HCT116 (cell line): ENCODE measurements around the gene UBQLN1. TPM values are rescaled to one million over a fixed set of nuclear protein-coding genes. Genes with fewer than 3 reads are reported as not detected.

ENCODE experiments used
- ATAC-seq: fragments of 200-7000 bp; cut with Tn5 transposase; 2 replicates; pipeline ENCODE4 v1.9.1; 2020; ENCODE audit warnings: mild to moderate bottlenecking, moderate library complexity
- BruUV-seq: library from RNA; stranded (reverse); fragments of 400-500 nt; replicated peaks from 2 replicates; lab custom pipeline; 2021; lab: Mats Ljungman, UMichigan
- CTCF ChIA-PET: fragments of 300-600 bp; sonication (Branson Sonifier 250); formaldehyde crosslinking; loops from one replicate; lab custom pipeline; 2021; ENCODE audit warnings: antibody characterized with exemption; lab: Charles Lee
- POLR2A ChIA-PET: fragments of 300-600, 350-600 bp; sonication (Branson Sonifier 250); formaldehyde crosslinking; loops from one replicate; lab custom pipeline; 2021; ENCODE audit warnings: antibody characterized with exemption; lab: Charles Lee
- RAD21 ChIA-PET, 2 experiments: fragments of 300-600 bp; sonication (Branson Sonifier 250); formaldehyde crosslinking; loops; one replicate each; lab custom pipeline; 2023; ENCODE audit warnings: low total read pairs in 2 of 2; ENCODE audit not compliant: uncharacterized antibody in 2 of 2, unreplicated experiment in 2 of 2, low non-redundant PET in 1 of 2; lab: Charles Lee
- DNase-seq: peaks from one replicate; pipeline ENCODE4 v3.0.0-alpha.2; 2010; ENCODE audit warnings: low read depth, low spot score
- H2AFZ ChIP-seq: fragments of 200-600 bp; shearing (Covaris generic), sonication (generic); 2 replicates; pipeline ENCODE4 v1.6.1; 2017; ENCODE audit warnings: low read depth, mixed run types, mixed read lengths, antibody characterized with exemption, low read length; ENCODE audit not compliant: poor library complexity, severe bottlenecking
- H3K27ac ChIP-seq: 2 replicates; pipeline ENCODE4 v1.5.1; 2012; ENCODE audit warnings: low read depth, low read length
- H3K27me3 ChIP-seq: fragments of 200-600 bp; sonication (generic); 2 replicates; pipeline ENCODE4 v1.6.1; 2016; ENCODE audit warnings: mixed run types, low read length, mixed read lengths; ENCODE audit not compliant: insufficient read depth
- H3K36me3 ChIP-seq, 2 experiments: fragments of 200-500 bp in 1 of 2; fragments of 200-600 bp in 1 of 2; sonication (Bioruptor generic) in 1 of 2; sonication (generic) in 1 of 2; 2 replicates each; pipeline versions ENCODE4 v1.5.1 to v1.6.1; 2014 to 2016; ENCODE audit warnings: low read length in 2 of 2, inconsistent platforms in 1 of 2, mixed read lengths in 1 of 2, mixed run types in 1 of 2; ENCODE audit not compliant: insufficient read depth in 2 of 2, control insufficient read depth in 1 of 2
- H3K4me1 ChIP-seq, 2 experiments: fragments of 200-600 bp in 1 of 2; sonication (generic) in 1 of 2; 2 replicates each; pipeline versions ENCODE4 v1.5.1 to v1.6.1; 2012 to 2017; ENCODE audit warnings: low read length in 2 of 2, inconsistent platforms in 1 of 2, mild to moderate bottlenecking in 1 of 2, mixed read lengths in 1 of 2, mixed run types in 1 of 2, moderate library complexity in 1 of 2; ENCODE audit not compliant: insufficient read depth in 2 of 2, control insufficient read depth in 1 of 2
- H3K4me2 ChIP-seq: fragments of 200-600 bp; sonication (generic); 2 replicates; pipeline ENCODE4 v1.6.1; 2017; ENCODE audit warnings: mixed run types, low read length, mixed read lengths
- H3K4me3 ChIP-seq, 2 experiments: fragments of 200-600 bp in 1 of 2; sonication (generic) in 1 of 2; replicated peaks in 1 of 2; 2 replicates each; pipeline ENCODE4 v1.5.1; 2011 to 2016; ENCODE audit warnings: low read length in 2 of 2, control low read depth in 1 of 2, low read depth in 1 of 2, mild to moderate bottlenecking in 1 of 2, mixed read lengths in 1 of 2, mixed run types in 1 of 2
- H3K79me2 ChIP-seq: fragments of 200-600 bp; sonication (generic); 2 replicates; pipeline ENCODE4 v1.6.1; 2017; ENCODE audit warnings: mild to moderate bottlenecking, mixed run types, low read length, moderate library complexity, mixed read lengths; ENCODE audit not compliant: insufficient read depth
- H3K9ac ChIP-seq: fragments of 200-600 bp; sonication (generic); 2 replicates; pipeline ENCODE4 v1.6.1; 2016; ENCODE audit warnings: low read length, mixed read lengths
- H3K9me2 ChIP-seq: fragments of 200-600 bp; sonication (generic), shearing (Covaris generic); 2 replicates; pipeline ENCODE4 v1.6.1; 2017; ENCODE audit warnings: mixed run types, mild to moderate bottlenecking, moderate library complexity; ENCODE audit not compliant: insufficient read depth
- H3K9me3 ChIP-seq, 2 experiments: fragments of 200-500 bp in 1 of 2; fragments of 200-600 bp in 1 of 2; sonication (Bioruptor generic) in 1 of 2; sonication (generic) in 1 of 2; 2 replicates each; pipeline ENCODE4 v1.6.1; 2014 to 2017; ENCODE audit warnings: low read length in 2 of 2, mixed read lengths in 2 of 2, inconsistent platforms in 1 of 2, low read depth in 1 of 2, mild to moderate bottlenecking in 1 of 2, mixed run types in 1 of 2, moderate library complexity in 1 of 2; ENCODE audit not compliant: control insufficient read depth in 1 of 2, insufficient read depth in 1 of 2
- H4K20me1 ChIP-seq: fragments of 200-600 bp; sonication (generic), shearing (Covaris generic); 2 replicates; pipeline ENCODE4 v1.6.1; 2017; ENCODE audit warnings: mixed run types, mild to moderate bottlenecking, moderate library complexity; ENCODE audit not compliant: insufficient read depth
- TCF7L2 ChIP-seq: IDR thresholded peaks from 2 replicates; pipeline ENCODE4 v1.7.0; 2011; ENCODE audit warnings: borderline replicate concordance, inconsistent platforms; ENCODE audit not compliant: insufficient read depth, insufficient read length; ENCODE audit errors: extremely low read depth
- intact Hi-C: fragments of 100-400 bp; cut with micrococcal nuclease; formaldehyde crosslinking; loops from 2 replicates; pipeline ENCODE4 v1.10.0; 2022
- total RNA-seq: library from RNA; stranded (reverse); gene quantifications from one replicate; pipeline ENCODE4 v1.2.1, GENCODE V29; 2021; ENCODE audit not compliant: unreplicated experiment
- TF ChIP-seq, protein P1 (sequence below): IDR thresholded peaks from 2 replicates; pipeline ENCODE4 v1.6.1; 2011; ENCODE audit warnings: mild to moderate bottlenecking, low read length, moderate library complexity; ENCODE audit not compliant: insufficient replicate concordance; ENCODE audit errors: extremely low read depth
- TF ChIP-seq, protein P2 (sequence below), 3 experiments: fragments of 200-600 bp in 1 of 3; sonication (generic) in 1 of 3; IDR thresholded peaks in 2 of 3; conservative IDR thresholded peaks in 1 of 3; 2 replicates each; pipeline ENCODE4 v1.5.1; 2012 to 2017; ENCODE audit warnings: low read depth in 2 of 3, low read length in 2 of 3, antibody characterized with exemption in 1 of 3, borderline replicate concordance in 1 of 3, control low read depth in 1 of 3, mild to moderate bottlenecking in 1 of 3, mixed read lengths in 1 of 3, mixed run types in 1 of 3, moderate library complexity in 1 of 3; ENCODE audit not compliant: insufficient read depth in 1 of 3

Gene UBQLN1
- total RNA-seq, 1 experiment from 2014 or later: 128 TPM

GRCh38 chr9:83642793-83643192 is 65.0 kb downstream of the UBQLN1 start:
- H3K4me3 ChIP-seq: no peak overlapping the region
- no TSS peak for BruUV-seq
- TF ChIP-seq TCF7L2: no peak
- TF ChIP-seq, protein P1, sequence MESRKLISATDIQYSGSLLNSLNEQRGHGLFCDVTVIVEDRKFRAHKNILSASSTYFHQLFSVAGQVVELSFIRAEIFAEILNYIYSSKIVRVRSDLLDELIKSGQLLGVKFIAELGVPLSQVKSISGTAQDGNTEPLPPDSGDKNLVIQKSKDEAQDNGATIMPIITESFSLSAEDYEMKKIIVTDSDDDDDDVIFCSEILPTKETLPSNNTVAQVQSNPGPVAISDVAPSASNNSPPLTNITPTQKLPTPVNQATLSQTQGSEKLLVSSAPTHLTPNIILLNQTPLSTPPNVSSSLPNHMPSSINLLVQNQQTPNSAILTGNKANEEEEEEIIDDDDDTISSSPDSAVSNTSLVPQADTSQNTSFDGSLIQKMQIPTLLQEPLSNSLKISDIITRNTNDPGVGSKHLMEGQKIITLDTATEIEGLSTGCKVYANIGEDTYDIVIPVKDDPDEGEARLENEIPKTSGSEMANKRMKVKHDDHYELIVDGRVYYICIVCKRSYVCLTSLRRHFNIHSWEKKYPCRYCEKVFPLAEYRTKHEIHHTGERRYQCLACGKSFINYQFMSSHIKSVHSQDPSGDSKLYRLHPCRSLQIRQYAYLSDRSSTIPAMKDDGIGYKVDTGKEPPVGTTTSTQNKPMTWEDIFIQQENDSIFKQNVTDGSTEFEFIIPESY: no peak
- TF ChIP-seq, protein P2, sequence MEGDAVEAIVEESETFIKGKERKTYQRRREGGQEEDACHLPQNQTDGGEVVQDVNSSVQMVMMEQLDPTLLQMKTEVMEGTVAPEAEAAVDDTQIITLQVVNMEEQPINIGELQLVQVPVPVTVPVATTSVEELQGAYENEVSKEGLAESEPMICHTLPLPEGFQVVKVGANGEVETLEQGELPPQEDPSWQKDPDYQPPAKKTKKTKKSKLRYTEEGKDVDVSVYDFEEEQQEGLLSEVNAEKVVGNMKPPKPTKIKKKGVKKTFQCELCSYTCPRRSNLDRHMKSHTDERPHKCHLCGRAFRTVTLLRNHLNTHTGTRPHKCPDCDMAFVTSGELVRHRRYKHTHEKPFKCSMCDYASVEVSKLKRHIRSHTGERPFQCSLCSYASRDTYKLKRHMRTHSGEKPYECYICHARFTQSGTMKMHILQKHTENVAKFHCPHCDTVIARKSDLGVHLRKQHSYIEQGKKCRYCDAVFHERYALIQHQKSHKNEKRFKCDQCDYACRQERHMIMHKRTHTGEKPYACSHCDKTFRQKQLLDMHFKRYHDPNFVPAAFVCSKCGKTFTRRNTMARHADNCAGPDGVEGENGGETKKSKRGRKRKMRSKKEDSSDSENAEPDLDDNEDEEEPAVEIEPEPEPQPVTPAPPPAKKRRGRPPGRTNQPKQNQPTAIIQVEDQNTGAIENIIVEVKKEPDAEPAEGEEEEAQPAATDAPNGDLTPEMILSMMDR (IDR thresholded peaks at IDR 0.05 in 2 of 3, conservative IDR thresholded peaks at IDR 0.05 in 1 of 3; ENCODE audit: borderline replicate concordance in 1 of 3, insufficient read depth in 1 of 3, low read depth in 2 of 3, low read length in 2 of 3): 0 out of 6 replicates have a peak, but pooled peaks of 1 of the 3 experiments have one; percentile 7
- TF ChIP-seq, all 23 proteins: peak for 1
- H3K9me3 ChIP-seq: no peaks in the 10 kb centered on the region
- POLR2A ChIA-PET: no interaction called here
- no peak overlapping the region for H3K27ac ChIP-seq
- H3K4me2 ChIP-seq: no peak overlapping the region
- H3K36me3 ChIP-seq: no peaks in the 10 kb centered on the region
- RAD21 ChIA-PET: no interaction called here
- CTCF ChIA-PET: no interaction called here
- H3K79me2 ChIP-seq: no peaks in the 10 kb centered on the region
- intact Hi-C loops: no loop called here
- ATAC-seq: peak; percentile 77
- DNase-seq: no peak
- H3K4me1 ChIP-seq: no peaks in the 10 kb centered on the region
- no peaks in the 10 kb centered on the region; the same call in 1 of the 2 replicates for H4K20me1 ChIP-seq
- no peaks in the 10 kb centered on the region for H3K27me3 ChIP-seq
- H2AFZ ChIP-seq: no peak overlapping the region
- no peaks in the 10 kb centered on the region for H3K9me2 ChIP-seq
- no peak overlapping the region for H3K9ac ChIP-seq
